ENCODE data around the gene ELAVL4.

ELAVL4 gene

DNA sequence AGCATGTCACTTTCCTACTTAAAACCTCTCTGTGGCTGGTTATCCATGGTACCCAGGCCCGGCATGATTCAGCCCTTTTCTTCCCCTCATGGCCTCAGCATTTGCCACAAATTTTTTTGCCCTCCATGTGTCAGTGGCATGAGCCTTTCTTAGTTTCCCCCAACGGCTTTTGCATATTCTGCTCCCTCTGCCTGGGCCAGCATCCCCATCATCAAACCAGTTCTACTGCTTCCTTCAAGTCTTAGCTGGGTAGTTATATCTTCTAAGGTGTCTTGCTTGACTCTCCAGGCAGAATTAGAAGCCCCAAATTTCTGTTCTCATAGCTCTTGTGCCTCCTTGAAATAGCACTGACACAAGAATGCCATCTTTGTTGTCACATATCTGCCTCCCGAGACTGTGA lies 127.9 kb downstream of the ELAVL4 start:
- in situ Hi-C loops (cut with HindIII; ENCODE audit: low sequenced_read_pairs): no loop called here

DNA sequence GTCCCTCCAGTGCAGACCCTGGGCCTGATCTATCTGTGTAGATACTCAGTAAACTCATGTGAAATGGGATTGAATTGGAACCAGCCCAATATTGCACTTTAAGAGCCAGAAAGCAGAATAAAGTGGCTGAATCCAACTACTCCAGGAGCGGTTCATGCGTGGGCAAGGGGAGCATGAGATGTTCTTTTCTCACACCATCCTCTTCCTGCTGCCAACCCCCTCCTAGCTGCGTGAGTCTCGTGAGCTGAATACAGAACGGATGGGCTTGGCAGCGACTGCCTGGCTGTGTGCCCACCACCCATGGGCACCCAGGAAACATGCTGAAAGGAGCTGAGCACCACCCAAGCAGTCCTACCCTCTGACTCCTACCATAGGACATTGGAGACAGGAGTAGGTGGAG lies 128.3 kb downstream of the ELAVL4 start:
- in situ Hi-C loops (cut with HindIII; ENCODE audit: low sequenced_read_pairs): no loop called here

DNA sequence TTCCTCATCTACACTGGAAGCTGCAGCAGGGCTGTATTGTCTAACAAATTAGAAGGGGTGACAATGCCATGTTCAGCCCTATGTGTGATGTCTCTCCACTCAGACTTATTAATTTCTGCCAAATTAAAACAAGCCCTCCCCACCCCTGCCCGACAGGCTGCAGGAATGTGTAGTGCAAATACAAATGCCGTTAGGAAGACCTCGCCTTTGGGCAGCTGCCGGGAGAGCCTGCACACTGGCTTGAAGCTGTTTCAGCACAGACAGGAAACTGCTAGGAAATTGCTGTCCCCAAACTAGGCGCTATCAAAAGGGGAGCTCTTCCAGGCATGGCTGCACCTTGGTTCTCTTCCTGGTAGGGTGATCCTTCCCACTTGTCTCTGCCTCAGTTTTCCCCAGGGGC lies 135.2 kb downstream of the ELAVL4 start:
- in situ Hi-C loops (cut with HindIII; ENCODE audit: low sequenced_read_pairs): no loop called here

DNA sequence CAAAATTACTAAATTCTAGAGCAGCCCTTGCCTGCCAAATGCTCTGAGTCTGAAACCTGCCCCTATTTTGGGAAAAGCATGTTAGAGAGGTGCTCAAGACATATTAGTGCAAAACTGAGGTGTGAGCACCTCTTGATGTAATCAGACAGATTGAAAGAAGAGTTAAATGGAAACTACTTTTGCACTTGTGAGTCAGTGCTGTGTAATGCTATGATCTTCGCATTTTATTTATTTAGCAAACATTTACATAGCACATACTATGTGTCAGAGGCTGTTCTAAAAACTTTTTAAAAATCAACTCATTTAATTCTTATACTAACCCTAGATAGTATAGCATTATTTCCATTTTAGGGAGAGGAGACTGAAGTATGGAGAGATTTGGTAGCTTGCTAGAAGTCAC lies 138.1 kb downstream of the ELAVL4 start:
- in situ Hi-C loops (cut with HindIII; ENCODE audit: low sequenced_read_pairs): no loop called here

DNA sequence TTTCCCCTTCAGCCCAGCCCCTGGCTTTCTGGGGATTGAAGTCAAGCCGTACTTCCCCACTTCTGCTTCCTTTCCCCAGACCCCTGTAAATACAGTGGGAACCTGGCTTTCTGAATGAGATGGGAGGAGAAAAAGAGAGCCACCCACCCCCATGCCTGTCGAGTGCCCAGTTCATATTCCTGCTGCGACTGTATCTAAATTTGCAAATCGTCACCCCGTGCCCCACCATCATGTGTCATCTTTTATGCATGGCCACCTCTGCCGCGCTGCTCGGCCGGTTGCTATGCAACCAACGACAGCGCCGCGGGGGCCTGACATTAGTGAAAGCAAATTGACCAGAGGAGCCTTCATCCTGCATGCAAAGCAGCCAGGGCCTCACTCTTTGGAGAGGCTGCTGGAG lies 143.0 kb downstream of the ELAVL4 start:
- in situ Hi-C loops (cut with HindIII; ENCODE audit: low sequenced_read_pairs): no loop called here

DNA sequence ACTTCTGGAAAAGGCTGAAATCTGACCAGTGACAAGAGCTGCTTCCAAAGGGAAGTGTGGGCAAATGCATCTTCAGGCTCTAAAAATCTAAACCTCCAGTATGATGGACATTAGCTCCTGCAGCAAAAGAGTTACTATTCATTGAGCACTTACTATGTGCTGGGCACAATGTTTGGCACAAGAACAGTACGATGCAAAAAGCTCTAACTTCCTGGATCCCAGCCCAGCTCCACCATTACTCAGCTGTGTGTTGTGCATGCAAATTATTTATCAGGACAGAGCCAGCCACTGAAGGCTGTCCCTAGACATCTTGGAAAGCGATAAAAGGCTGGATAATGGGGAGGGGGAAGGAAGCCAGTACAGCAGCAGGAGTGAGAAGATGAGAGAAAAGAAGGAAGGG lies 143.5 kb downstream of the ELAVL4 start:
- in situ Hi-C loops (cut with HindIII; ENCODE audit: low sequenced_read_pairs): no loop called here

Measured in DLD1 (cell line).